Left ventricle myocardium inferior (tissue), 1 donor: ENCODE measurements around the gene ARHGAP25. TPM values are rescaled to one million over a fixed set of nuclear protein-coding genes. Genes with fewer than 3 reads are reported as not detected.

Experiments used
- DNase-seq: peaks from one replicate; pipeline ENCODE4 v3.0.0-alpha.2; 2020
- H3K27ac ChIP-seq: fragments of 200-600 bp; replicated peaks from 2 replicates; pipeline ENCODE4 v1.8.0; 2021
- H3K27me3 ChIP-seq: fragments of 200-600 bp; 2 replicates; pipeline ENCODE4 v1.8.0; 2021; ENCODE audit warnings: low read depth
- H3K36me3 ChIP-seq: fragments of 200-600 bp; 2 replicates; pipeline ENCODE4 v1.8.0; 2021
- H3K4me1 ChIP-seq: fragments of 200-600 bp; 2 replicates; pipeline ENCODE4 v1.8.0; 2021
- H3K4me3 ChIP-seq: fragments of 200-600 bp; 2 replicates; pipeline ENCODE4 v1.8.0; 2021; ENCODE audit warnings: mild to moderate bottlenecking, moderate library complexity
- H3K9me3 ChIP-seq: fragments of 200-600 bp; replicated peaks from 2 replicates; pipeline ENCODE4 v1.8.0; 2021
- intact Hi-C: fragments of 100-400 bp; cut with micrococcal nuclease; formaldehyde crosslinking; loops from one replicate; pipeline ENCODE4 v1.11.0; 2022
- total RNA-seq: library from RNA; stranded (reverse); fragmentation: NEBNext Ultra II Directional; extraction: Animal tissue kit (Norgen Biotek cat#: 25700); gene quantifications from one replicate; pipeline ENCODE4 v1.2.1, GENCODE V29; 2021
- TF ChIP-seq, protein P1 (sequence below): fragments of 200-600 bp; IDR thresholded peaks from 2 replicates; pipeline ENCODE4 v1.8.0; 2021; ENCODE audit warnings: antibody characterized with exemption, mild to moderate bottlenecking, borderline replicate concordance
- donor health status: DM: no; HTN: yes; CAD: no; lungs with severe emphysema.

ARHGAP25 gene
- total RNA-seq, 1 donor from 2014 or later, result 5.3 TPM

DNA sequence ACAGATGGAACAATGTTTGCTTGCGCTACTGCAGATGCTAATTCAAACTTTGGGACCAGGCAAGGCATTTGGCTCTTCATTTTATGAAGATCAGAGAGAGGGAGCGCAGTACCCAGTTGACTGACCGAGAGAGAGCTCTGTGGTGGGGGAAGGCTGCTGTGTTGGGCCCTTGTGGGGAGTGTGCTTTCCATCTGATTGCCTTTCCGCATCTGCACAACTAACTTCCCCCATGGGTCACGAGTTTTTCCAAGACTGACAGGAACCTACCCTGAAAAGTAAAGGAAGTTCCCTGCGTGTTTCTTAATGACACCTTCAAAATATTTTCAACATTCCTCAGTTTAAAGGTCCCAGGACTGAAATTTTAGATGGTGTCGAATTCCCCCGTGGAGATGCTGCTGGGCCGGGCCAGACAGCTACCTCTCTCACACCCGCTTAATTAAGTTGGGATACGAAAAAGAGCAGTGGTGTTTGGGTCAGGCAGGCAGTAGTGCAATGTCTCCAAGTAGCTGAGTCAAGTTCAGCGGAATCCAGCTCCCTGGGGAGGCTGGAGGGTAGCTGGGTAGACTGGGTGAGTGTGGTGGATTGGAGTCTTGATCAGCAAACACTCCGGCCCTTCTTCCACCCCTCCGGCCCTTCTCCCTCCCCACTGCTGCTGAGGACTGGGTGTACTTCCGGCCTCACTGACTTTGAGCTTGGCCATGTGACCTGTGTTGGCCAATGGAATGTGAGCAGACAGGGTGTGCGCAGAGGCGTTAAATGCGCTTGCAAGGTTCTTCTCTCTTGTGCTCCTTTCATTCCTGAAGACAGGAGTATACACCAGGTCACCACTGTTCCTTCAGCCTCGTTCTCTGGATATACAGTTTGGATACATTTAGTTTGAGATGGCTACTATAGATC is 2.3 kb upstream of the ARHGAP25 start:
- Histone ChIP-seq H3K27me3 (no peaks in the 10 kb centered on the region), H3K36me3 (no peaks in the 10 kb centered on the region), H3K27ac (no peak overlapping the region), H3K4me1 (no peaks in the 10 kb centered on the region), H3K4me3 (no peak overlapping the region), H3K9me3 (no peaks in the 10 kb centered on the region)
- DNase-seq, result no peak
- TF ChIP-seq, protein P1, sequence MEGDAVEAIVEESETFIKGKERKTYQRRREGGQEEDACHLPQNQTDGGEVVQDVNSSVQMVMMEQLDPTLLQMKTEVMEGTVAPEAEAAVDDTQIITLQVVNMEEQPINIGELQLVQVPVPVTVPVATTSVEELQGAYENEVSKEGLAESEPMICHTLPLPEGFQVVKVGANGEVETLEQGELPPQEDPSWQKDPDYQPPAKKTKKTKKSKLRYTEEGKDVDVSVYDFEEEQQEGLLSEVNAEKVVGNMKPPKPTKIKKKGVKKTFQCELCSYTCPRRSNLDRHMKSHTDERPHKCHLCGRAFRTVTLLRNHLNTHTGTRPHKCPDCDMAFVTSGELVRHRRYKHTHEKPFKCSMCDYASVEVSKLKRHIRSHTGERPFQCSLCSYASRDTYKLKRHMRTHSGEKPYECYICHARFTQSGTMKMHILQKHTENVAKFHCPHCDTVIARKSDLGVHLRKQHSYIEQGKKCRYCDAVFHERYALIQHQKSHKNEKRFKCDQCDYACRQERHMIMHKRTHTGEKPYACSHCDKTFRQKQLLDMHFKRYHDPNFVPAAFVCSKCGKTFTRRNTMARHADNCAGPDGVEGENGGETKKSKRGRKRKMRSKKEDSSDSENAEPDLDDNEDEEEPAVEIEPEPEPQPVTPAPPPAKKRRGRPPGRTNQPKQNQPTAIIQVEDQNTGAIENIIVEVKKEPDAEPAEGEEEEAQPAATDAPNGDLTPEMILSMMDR, result no peak
- intact Hi-C loops, result no loop called here

DNA sequence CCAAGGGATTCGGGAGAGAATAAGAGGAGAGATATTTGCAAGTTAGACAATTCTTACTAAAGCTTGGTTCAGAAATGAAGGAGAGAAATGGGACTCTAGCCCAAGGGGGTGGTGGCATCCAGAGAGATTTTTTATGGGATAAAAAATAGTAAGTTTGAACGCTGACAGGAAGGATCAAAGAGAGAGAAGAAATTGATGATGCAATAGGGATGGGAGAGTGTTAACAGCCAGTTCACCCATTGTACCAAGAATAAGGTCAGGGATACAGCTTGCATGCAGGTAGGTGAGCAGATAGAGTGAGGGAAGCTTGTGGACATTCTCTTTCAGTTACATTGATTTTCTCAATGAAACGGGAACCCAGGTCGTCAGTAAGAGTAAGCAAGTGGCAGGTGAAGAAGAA is 1.2 kb upstream of the ARHGAP25 start:
- Histone ChIP-seq H3K36me3 (no peaks in the 10 kb centered on the region), H3K9me3 (no peaks in the 10 kb centered on the region), H3K27ac (no peak overlapping the region), H3K4me1 (no peaks in the 10 kb centered on the region), H3K4me3 (no peak overlapping the region), H3K27me3 (no peaks in the 10 kb centered on the region)
- TF ChIP-seq, protein P1, result no peak
- DNase-seq, result no peak
- intact Hi-C loops, result no loop called here

DNA sequence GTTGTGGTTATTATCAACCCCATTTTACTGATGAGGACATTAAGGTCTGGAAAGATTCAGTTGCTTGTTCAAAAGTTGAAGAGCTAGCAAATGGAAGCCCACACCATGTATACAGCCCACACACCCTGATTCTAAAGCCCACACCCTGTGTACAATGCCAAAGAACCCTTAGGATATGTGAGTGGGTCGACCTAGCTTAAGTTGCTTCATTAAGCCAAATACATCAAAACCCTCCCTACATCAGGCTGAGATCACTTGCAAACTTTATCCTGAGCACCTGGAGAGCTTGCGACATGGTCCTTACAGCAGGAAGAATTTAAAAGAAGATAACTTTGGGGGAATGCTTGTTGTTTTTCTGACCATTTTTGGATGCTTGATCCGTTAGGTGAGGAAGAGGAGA is 435 bp upstream of the ARHGAP25 start:
- no peak overlapping the region for H3K4me3 ChIP-seq
- H3K36me3 ChIP-seq, result no peaks in the 10 kb centered on the region
- no peak for DNase-seq
- TF ChIP-seq, protein P1, result no peak
- no peaks in the 10 kb centered on the region for H3K27me3 ChIP-seq
- intact Hi-C loops, result no loop called here
- H3K27ac ChIP-seq, result no peak overlapping the region
- H3K9me3 ChIP-seq, result no peaks in the 10 kb centered on the region
- H3K4me1 ChIP-seq, result no peaks in the 10 kb centered on the region

DNA sequence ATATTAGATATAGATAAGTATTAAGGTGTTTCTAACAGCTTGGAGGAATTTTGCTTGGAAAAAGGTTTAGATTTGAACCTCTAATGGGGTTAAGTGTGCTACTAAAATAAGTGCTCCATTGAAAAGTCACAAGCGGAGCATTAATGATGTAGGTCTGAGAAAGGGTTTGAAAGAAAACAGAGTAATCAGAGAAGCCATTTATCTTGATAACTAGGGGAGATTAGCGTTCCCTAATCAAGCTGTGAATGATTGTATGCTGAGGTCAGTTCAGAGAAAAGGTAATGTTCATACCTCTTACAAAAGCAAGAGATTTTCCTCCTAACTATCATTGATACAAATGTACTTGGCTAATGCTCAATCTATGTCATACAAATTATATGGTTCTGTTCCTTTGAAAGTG is 1.5 kb downstream of the ARHGAP25 start:
- intact Hi-C loops, result no loop called here
- Histone ChIP-seq H3K27me3 (no peaks in the 10 kb centered on the region), H3K4me1 (no peaks in the 10 kb centered on the region), H3K27ac (no peak overlapping the region), H3K4me3 (peak overlapping the region; percentile 26), H3K9me3 (no peaks in the 10 kb centered on the region), H3K36me3 (no peaks in the 10 kb centered on the region)
- no peak for DNase-seq
- TF ChIP-seq, protein P1, result no peak

DNA sequence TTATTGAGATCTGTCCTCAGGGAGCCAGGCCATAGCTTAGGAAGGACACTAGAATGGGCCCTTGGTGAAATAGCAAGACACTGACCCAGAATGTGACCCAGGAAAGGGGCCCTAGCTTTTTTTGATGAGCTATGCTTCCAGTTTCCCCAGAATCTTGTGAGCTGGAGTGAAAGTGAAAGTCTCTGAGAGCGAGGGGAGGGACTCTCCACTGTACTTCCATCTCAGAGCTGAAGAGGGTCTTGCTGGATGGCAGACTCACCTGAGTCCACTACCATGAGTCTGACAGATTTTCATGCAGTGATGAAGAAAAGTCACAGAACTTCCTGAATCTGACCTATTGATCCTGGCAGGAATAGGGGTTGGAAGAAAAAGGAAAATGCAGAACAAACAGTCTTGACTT is 3.1 kb downstream of the ARHGAP25 start:
- Histone ChIP-seq H3K9me3 (no peaks in the 10 kb centered on the region), H3K27me3 (no peaks in the 10 kb centered on the region), H3K36me3 (no peaks in the 10 kb centered on the region), H3K27ac (no peak overlapping the region), H3K4me1 (no peaks in the 10 kb centered on the region), H3K4me3 (peak overlapping the region; percentile 12)
- TF ChIP-seq, protein P1, result no peak
- intact Hi-C loops, result no loop called here
- DNase-seq, result no peak
